AG09319 (cell line): ENCODE results near the gene HOXA3.

Source experiments
- DNase-seq: peaks from one replicate; pipeline ENCODE4 v3.0.0-alpha.2; 2010; ENCODE audit warnings: low read depth; ENCODE audit errors: extremely low read depth
- TF ChIP-seq, protein P1 (sequence below): IDR thresholded peaks from 2 replicates; pipeline ENCODE4 v1.5.1; 2011; ENCODE audit warnings: low read depth, mild to moderate bottlenecking, inconsistent platforms, low read length, moderate library complexity

The HOXA3 gene

DNA sequence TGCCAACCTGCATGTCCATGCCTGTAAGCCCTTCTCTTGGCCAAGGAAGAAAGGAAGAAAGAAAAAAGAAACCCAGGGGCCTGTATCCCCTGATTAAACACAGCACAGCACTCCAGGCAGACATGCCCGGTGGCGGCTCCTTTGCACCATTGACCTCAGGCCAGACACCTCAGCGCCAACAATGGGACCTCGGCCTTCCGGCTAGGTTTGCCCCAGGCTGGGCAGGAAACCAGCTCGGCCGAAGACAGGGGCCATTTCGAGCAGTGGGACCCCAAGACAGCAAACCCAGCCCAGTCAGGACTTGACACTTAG, 18.9 kb upstream of the HOXA3 start:
- no peak for DNase-seq

DNA sequence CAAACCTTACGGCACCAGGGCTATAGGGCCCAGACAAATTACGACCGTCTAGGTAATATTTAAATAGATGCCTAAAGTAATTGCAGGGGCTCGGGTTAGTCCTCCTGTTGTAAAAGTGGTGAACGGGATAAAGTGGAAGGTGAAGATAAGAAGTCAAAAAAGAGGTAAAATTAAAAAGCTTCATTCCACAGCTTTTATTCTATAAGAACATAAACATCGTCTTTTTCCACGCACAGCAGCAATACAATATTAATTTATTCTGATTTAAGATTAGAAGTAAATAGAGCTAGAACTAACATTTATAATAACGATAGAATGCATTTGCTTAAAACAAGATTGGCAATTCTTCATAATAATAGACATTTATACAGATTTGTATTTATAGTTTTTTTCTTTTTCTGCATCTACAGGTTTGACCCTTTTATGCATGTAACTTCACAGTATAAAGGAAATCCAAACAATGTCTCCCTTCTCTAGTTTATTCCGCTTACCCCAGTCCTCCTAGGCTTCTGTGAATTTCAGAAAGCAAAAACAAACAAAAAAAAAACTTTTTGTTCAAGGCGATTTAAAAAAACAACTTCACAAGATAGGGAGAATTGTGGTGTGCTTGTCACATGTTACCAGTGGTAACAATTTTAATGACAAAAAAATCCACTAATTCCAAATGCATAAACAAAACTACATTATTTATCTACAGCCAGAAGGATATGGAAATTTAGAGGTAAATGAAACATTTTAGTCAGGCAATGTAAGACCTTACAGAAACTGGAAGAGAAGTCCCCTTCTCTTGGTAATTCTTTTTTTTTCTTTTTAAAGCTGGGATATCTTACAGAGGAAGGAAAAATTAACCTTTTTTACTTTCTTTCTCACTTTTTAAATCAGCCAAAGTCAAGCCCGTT, 18.3 kb upstream of the HOXA3 start:
- TF ChIP-seq, protein P1, sequence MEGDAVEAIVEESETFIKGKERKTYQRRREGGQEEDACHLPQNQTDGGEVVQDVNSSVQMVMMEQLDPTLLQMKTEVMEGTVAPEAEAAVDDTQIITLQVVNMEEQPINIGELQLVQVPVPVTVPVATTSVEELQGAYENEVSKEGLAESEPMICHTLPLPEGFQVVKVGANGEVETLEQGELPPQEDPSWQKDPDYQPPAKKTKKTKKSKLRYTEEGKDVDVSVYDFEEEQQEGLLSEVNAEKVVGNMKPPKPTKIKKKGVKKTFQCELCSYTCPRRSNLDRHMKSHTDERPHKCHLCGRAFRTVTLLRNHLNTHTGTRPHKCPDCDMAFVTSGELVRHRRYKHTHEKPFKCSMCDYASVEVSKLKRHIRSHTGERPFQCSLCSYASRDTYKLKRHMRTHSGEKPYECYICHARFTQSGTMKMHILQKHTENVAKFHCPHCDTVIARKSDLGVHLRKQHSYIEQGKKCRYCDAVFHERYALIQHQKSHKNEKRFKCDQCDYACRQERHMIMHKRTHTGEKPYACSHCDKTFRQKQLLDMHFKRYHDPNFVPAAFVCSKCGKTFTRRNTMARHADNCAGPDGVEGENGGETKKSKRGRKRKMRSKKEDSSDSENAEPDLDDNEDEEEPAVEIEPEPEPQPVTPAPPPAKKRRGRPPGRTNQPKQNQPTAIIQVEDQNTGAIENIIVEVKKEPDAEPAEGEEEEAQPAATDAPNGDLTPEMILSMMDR = no peak
- no peak for DNase-seq

More for the DNA sequence above, 18.9 kb upstream of the HOXA3 start:
- TF ChIP-seq, protein P1 = no peak

DNA sequence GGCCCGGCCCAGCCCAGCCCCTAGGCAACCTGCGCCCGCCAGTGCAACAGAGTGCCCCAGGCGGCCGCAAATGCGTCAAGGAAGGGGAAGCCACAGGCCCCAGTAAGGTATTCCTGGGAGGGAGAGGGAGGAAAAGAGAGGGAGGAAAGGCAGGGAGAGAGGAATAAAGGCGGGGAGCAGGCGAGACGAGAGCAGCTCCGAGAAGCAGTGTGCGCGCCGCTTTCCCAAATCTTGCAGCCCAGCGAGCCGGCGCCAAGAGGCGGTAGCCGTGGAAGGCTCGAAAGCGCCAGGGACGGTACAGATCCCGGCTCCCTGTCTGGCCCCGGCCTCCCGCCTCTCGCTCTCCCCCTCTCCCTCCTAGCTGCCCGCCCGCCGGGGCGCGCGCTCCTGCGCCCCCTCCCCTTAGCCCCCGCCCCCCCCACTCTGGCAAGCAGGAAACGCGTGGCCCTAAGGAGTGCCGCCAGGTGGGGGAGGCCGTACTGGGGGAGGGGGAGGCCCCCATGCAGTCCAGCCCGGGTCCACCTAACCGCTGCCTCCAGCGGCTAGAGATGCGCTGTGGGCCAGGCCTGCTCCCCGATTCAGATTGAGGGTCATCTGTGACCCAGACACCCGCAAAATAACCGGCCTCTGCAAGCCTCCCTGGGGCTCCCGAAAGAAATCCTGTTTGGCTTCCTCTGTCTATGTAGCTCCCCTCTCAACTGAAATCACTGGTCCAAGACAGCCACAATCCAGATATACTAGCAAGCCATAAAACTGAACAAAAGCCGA, 17.5 kb upstream of the HOXA3 start:
- DNase-seq = no peak

GRCh38 chr7:27168265-27168947, 16.0 kb upstream of the HOXA3 start:
- TF ChIP-seq, protein P1 = no peak
- DNase-seq = no peak

More for the DNA sequence above, 17.5 kb upstream of the HOXA3 start:
- TF ChIP-seq, protein P1 = no peak

GRCh38 chr7:27167916-27168264, 15.5 kb upstream of the HOXA3 start:
- TF ChIP-seq, protein P1 = no peak
- DNase-seq = no peak

DNA sequence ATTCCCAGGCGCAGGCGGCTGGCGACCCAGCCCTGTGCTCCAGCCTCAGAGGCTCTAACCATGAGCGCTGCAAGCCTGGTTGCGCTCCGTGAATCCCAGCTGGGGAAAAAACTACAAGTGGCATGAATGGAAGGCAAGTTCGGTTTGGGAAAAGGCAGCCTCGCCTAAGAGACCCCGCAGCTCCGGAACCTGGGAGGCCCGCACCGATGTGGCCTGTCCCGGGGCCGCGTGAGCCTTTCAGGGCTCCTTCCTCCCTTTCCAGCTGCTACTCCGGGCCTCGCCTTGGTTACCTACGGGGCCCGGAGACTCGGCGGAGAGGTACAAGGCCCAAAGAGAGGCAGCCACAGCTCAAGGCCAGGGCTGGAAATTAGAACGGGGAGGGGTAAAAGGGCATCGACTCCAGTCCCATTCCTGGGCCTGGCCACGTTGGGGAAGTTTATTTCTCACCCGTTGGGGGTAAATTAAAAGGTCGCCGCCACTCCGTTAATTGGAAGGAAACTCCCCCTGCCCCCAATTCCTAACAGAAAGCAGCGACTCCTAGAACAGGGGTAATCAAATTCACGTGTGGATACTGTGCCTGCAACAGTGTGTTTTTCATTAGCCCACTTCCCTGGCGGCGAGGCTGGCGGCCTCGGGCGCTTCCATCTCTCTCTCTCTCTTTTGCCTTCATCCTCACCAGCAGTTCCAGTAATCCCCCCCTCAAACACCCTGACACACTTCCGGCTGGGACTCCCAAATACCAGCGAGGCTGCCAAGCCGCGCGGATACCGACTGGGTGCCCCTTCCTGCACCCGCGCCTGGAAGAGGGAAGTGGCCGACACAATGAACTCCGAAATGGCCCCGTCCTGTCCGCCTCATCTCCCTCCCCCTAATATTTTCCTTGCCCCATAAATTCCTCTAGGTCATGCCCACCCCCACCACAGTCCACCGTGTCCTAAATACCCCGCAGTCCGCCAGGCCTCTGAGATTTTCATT, 14.4 kb upstream of the HOXA3 start:
- no peak for DNase-seq
- TF ChIP-seq, protein P1 = no peak
